GM21723 (cell line): ENCODE measurements around the gene BUD31.
"Not testable (repeated sequence)": the region's sequence is repeated elsewhere in the genome, so short reads cannot be mapped to it uniquely, and the experiment has no call there.

Experiments used
- ATAC-seq: cut with Tn5 transposase; IDR thresholded peaks from one replicate; pipeline ENCODE4 v1.9.1; 2021; ENCODE audit warnings: mild to moderate bottlenecking, moderate library complexity; ENCODE audit not compliant: unreplicated experiment

The BUD31 gene

GRCh38 chr7:99428972-99429566 lies 20.3 kb downstream of the BUD31 start:
- no peak for ATAC-seq

DNA sequence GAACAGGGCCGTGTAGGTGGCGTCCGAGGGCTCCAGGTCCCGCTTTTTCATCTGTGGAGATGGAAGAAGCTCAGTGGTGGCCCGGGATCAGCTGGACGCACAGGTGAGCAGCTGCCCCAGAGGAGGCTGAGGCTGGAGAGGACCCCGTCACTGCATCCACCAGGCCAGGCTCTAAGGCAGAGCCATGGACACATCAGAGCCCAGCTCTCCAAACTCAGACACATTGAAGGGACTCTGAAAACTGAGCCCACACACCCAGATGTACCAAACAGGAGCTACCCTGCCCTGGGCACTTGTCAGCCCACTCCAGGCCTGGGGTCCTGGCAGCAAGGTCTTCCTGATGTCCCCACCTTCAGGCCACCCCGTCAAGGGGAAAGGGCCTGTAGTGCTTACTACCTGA lies 21.0 kb downstream of the BUD31 start:
- ATAC-seq, result no peak

DNA sequence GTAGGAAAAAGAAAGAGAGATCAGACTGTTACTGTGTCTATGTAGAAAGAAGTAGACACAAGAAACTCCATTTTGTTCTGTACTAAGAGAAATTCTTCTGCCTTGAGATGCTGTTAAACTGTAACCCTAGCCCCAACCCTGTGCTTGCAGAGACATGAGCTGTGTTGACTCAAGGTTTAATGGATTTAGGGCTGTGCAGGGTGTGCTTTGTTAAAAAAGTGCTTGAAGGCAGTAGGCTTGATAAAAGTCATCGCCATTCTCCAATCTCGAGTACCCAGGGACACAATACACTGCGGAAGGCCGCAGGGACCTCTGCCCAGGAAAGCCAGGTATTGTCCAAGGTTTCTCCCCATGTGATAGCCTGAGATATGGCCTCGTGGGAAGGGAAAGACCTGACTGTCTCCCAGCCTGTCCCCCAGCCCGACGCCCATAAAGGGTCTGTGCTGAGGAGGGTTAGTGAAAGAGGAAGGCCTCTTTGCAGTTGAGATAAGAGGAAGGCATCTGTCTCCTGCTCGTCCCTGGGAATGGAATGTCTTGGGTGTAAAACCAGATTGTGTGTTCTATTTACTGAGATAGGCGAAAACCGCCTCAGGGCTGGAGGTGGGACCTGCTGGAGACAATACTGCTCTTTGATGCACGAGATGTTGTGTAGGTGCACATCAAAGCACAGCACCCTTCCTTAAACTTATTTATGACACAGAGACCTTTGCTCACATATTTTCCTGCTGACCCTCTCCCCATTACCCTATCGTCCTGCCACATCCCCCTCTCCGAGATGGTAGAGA lies 23.2 kb downstream of the BUD31 start:
- not testable (repeated sequence) for ATAC-seq

DNA sequence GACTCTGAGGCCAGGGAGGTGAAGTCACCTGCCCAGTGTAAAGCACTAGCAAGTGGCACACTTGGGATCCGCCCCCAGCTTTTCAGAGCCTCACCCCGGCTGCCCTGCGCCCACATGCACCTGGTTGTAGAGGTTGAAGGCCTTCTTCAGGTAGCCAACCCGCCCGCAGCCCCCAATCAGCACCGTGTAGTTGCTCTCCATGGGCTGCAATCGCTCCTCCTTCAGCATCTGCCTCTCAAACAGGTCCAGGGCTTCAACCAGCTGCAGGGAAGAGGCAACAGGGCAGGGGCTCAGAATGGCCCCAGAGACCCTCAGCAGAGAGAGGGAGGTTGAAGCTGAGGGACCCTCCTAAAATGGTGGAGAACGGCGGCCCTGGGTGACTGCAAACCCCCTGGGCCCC lies 24.4 kb downstream of the BUD31 start:
- no peak for ATAC-seq

DNA sequence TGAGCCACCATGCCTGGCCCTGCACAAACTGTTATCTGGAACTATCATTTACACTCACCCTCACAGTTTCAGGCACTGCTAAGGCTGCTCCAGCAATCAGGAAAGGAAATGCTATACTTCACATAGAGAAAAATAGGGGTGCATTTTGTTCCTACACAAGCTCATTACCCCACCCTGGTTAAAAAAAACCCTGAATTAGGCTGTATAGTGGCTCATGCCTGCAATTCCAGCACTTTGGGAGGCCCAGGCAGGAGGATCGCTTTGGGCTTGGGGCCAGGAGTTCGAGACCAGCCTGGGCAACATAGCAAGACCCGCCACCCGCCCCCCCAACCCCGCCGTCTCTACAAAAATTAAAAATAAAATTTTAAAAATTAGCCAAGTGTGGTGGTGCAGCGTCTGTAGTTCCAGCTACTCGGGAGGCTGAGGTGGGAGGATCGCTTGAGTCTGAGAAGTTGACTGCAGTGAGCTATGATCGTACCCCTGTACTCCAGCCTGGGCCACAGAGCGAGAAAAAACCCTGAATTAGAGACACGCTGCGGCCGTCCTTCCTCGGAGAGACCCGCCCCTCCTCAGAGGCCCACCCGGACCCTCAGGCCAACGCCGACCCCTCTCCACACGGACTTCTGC lies 29.3 kb downstream of the BUD31 start:
- ATAC-seq, result peak; percentile 10

DNA sequence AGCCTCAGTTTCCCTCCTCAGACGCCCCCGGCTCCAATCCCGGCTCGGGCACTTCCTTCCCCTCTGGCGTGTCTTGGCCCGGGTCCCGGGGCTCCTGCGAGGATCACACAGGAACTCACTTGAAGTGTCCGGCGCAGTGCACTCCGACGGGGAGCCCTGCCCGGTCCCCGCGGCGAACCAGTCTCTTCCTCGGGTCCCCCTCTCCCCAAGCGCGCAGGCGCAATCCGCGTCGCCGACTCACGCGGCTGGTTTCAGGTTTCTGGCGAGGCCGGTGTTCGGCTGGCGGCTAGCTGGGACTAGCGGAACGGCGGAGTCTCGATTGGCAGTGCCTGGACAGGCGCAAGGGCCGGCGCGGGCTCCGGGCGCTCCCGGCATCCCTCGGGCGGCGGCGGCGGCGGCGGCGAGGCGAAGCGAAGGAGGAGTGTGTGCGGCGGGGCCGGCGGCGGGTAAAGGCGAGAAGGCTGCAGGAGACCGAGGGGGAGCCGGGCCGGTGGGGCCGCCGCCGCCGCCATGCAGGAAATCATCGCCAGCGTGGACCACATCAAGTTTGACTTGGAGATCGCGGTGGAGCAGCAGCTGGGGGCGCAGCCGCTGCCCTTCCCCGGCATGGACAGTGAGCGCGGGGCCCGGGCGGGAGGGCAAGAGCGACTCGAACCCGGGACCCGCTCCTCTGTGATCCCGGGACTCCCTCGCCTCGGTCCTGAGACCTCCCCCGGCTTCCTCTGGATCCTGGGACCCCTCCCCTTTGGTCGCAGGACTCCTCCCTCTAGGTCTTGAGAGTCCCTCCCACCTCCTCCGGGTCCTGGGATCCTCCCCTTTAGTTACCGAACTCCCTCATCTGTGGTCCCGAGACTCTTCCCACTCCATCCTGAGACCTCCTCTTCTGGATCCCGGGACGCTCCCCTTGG lies 30.1 kb downstream of the BUD31 start, which contains the start of the genes CPSF4 and PTCD1:
Gene CPSF4, plus strand, starts transcription at position 371 of the 908 bp plus-strand sequence. Its CDS starts 140 bp downstream, at position 511.
Gene PTCD1, minus strand, starts transcription at position 226 of the 908 bp plus-strand sequence. CDS start 3,556 bp downstream, outside the sequence.
- peak; percentile 86 for ATAC-seq

GRCh38 chr7:99440195-99440594 lies 31.4 kb downstream of the BUD31 start:
- no peak for ATAC-seq

DNA sequence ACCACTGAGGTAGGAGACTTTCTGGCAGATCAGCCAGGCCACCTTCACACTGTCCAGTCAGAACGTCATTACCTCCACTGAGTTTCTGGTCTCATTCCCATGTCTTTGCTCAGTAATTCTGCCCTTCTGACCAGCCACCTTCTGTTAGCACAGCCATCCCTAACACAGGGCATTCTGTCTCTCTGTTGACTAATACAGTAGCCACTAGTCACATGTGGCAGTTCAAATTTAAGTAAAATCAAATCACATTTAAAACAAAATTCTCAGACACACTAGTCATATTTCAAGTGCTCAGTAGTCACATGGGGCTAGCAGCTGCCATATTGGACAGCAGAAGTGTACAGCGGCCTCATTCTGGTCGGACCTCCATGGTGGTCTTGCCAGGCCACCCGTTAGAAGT lies 37.3 kb downstream of the BUD31 start:
- ATAC-seq, result no peak

- no peak for ATAC-seq
Observed at GRCh38 chr7:99447943-99448342, 39.2 kb downstream of the BUD31 start.

DNA sequence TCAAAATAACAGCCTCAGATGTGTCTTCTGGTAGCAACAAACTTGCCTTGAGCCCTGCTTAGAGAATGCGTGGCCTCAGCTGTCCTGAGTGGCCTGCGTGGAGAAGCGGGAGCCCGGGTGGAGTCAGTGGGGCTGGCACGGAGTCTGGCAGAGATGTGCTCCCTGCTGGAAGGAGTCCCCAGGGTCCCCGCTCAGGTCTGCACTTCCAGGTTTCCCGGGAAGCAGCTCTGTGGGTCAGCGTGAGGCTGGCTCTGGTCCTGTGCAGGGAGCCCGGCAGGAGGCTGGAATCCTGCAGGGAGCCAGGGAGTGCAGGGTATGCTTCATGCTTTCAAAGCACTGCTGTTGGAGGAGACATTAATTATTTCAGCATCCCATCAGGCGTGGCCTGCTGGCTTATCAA lies 40.1 kb downstream of the BUD31 start:
- ATAC-seq, result no peak

- ATAC-seq, result no peak
Observed at GRCh38 chr7:99449326-99449725, 40.6 kb downstream of the BUD31 start.

DNA sequence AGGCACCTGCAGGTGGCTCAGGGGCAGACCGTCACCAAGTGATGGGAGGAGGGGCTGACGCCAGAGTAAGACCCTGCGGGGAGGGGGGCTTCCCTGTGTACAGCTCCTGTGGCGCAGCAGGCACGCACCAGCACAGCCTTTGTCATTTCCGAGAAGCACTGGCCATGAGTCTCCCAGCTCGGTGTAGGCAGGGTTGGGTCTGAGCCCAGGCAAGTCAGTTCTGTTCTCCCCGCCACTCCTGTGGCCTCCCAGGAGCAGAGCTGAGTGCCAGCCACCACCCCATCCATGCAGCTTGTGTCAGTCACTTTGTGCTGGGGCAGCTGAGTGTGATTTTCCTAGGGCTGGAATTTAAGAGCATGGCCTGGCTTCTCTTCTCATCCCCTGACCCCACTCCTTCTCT lies 43.2 kb downstream of the BUD31 start:
- ATAC-seq, result no peak

DNA sequence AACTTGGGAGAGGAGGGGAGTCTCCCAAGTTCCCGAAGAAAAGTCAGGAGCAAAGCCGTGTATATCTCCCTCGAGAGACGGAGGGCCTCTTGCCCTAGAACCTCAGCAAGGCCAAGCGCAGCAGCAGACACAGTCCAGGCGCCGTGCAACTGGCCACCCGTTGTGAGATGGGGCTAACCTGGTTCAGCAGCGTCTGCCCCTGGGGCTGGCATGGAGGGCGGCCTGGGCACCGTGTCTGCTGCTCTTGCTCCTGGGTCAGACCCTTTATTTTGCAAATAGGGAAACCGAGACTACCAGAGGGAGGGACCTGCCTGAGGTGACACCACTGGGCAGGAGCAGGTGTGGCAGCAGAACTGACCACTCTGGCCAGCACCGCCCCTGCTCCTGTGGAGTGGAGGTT lies 43.8 kb downstream of the BUD31 start:
- ATAC-seq, result no peak

DNA sequence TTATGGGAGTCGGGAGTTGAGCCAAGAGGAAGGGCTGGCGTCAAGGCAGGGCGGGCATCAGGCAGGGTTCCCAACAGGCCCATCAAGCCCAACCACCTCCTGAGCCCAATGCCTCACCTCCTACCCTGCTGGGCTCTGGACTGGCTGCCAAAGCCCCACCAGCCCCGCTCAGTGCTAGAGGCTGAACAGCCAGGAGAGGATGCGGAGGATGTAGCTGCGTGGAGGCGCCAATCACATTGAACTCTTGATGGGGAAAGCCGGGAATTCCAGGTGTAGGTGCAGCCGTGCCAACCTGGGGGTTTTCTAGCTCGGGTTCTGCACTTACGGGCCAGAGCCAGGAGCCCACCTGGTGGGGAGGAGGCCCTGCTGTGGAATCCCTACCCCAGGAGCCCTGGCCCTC lies 44.3 kb downstream of the BUD31 start:
- no peak for ATAC-seq

DNA sequence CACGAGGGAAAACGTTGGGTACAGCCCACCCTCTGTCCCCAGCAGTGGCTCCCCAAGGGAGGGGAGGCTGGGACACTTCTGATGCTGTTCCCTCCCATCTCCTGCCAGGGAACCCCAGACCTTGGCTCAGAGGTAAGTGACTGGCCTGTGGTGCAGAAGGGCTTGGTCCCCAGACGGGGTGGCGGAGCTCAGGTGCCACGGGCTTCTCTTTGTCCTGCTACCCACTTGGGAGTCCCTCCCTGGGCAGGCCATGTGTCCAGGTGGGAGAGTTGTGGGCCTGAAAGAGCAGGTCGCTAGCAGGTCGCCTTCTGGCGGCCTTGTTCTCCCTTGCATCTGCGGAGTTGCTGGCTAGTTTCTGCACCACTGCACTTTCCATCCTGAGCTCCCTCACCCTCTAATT lies 47.1 kb downstream of the BUD31 start:
- no peak for ATAC-seq

GRCh38 chr7:99456288-99456687 lies 47.5 kb downstream of the BUD31 start:
- no peak for ATAC-seq

DNA sequence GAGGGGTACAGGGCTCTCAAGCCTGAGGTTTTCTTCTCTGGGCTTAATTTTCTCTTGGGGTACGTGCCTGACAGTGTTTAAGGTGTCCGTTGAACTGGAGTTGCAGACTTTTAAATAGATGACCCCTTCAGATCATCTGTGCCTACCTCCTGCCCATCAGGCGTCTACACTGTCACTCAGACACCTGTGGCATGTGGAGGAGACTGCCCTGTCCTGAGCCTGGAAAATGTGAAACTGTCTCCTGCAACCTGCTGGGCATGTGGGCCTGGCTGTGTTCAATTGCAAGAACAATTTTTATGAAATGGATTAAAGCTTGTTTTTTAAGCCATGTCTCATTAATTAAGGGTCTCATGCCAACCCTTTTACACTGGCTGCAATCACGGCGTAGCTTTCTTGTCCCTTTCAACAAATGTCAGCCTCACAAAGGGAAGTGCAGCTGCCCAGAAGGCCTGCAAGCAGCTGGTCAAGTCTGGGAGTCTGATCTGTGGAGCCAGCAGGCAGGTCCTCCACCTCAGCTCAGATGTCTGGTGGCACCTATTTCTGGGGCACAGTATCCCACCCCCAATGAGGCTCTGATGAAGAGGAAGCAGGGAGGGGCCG lies 48.4 kb downstream of the BUD31 start:
- ATAC-seq, result no peak

DNA sequence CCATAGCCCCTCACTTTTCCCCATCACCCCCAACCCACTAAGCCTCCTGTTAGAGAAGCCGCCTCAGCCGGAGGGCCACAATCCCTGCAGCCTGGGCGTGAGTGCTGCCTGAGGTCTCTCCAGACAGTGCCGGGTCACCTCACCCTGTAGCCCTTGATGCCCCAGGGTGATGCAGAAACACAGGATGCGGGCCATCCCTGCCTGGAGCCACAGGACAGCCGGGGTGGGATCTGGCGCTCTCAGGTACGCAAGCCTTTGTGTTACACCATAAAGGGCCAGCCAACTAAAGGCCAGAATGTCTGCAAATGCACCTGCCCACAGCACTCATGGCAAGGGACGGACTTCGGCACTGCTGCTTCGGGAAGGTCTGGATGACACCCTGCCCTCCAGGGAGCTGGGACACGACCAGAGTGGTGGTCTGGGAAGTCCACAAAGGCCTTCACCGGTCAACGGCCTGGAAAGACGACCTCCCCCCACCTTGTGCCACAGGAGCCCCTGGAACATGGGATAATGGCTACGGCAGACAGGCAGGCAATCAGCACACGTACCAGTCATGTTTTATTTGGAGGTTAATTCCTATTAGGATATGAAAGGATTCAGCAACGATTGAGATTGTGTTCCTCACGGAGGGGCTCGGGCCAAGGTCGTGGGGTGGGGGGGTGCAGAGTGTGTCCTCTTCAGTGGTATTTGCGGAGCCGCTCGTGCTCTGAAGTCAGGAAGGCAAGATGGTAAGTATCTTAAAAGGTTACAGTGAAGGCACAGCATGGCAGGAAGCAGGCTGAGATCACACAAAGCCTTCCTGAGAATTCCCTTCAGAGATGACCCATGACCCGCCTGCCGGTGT lies 49.1 kb downstream of the BUD31 start:
- no peak for ATAC-seq

GRCh38 chr7:99459087-99459486 lies 50.3 kb downstream of the BUD31 start:
- ATAC-seq, result no peak

- ATAC-seq, result no peak
Observed at GRCh38 chr7:99460651-99461050, 51.9 kb downstream of the BUD31 start.
